SK-N-SH treated with all-trans-retinoic acid at 6 μM for 48 hours (cell line): ENCODE results near the gene SMAP1.

Experiments used
- ATAC-seq: fragments of 200-7000 bp; cut with Tn5 transposase; 3 replicates; pipeline ENCODE4 v1.9.1; 2020; ENCODE audit warnings: mild to moderate bottlenecking, moderate library complexity
- ARNTL ChIP-seq: fragments of 450-650 bp; formaldehyde crosslinking; IDR thresholded peaks from 2 replicates; pipeline ENCODE4 v1.5.0; 2020; ENCODE audit warnings: low read depth, mild to moderate bottlenecking, moderate library complexity, borderline replicate concordance
- BACH2 ChIP-seq: fragments of 250-450 bp; sonication (Bioruptor Pico); IDR thresholded peaks from 2 replicates; pipeline ENCODE4 v1.9.0; 2021; ENCODE audit warnings: mild to moderate bottlenecking, borderline replicate concordance
- CREB5 ChIP-seq: fragments of 250-450 bp; sonication (Bioruptor Pico); IDR thresholded peaks from 2 replicates; pipeline ENCODE4 v1.5.1; 2020; ENCODE audit warnings: low read depth, mild to moderate bottlenecking, moderate library complexity
- CSDC2 ChIP-seq: fragments of 250-450 bp; sonication (Bioruptor Pico); IDR thresholded peaks from 2 replicates; pipeline ENCODE4 v1.5.0; 2020; ENCODE audit warnings: mild to moderate bottlenecking, moderate library complexity
- ESRRG ChIP-seq: fragments of 250-450 bp; sonication (Bioruptor Pico); IDR thresholded peaks from 2 replicates; pipeline ENCODE4 v1.6.1; 2021; ENCODE audit warnings: mild to moderate bottlenecking
- GLIS3 ChIP-seq: fragments of 250-450 bp; sonication (Bioruptor Pico); IDR thresholded peaks from 2 replicates; pipeline ENCODE4 v1.5.0; 2020; ENCODE audit warnings: mild to moderate bottlenecking, moderate library complexity
- ISL1 ChIP-seq: fragments of 250-450 bp; sonication (Bioruptor Pico); IDR thresholded peaks from 2 replicates; pipeline ENCODE4 v2.1.2; 2022; ENCODE audit warnings: mild to moderate bottlenecking, moderate library complexity
- OSR1 ChIP-seq: fragments of 250-450 bp; sonication (Bioruptor Pico); IDR thresholded peaks from 2 replicates; pipeline ENCODE4 v1.8.0; 2022; ENCODE audit warnings: moderate library complexity, mild to moderate bottlenecking, inconsistent platforms
- PATZ1 ChIP-seq: fragments of 250-450 bp; sonication (Bioruptor Pico); IDR thresholded peaks from 2 replicates; pipeline ENCODE4 v1.8.0; 2020; ENCODE audit warnings: mild to moderate bottlenecking, moderate library complexity, borderline replicate concordance
- PPARA ChIP-seq: fragments of 250-450 bp; sonication (Bioruptor Pico); IDR thresholded peaks from 2 replicates; pipeline ENCODE4 v1.5.0; 2020; ENCODE audit warnings: mild to moderate bottlenecking, borderline replicate concordance
- RARB ChIP-seq: fragments of 250-450 bp; sonication (Bioruptor Pico); IDR thresholded peaks from 2 replicates; pipeline ENCODE4 v1.8.0; 2021; ENCODE audit warnings: mild to moderate bottlenecking, moderate library complexity
- SNAI2 ChIP-seq: fragments of 250-450 bp; sonication (Bioruptor Pico); IDR thresholded peaks from 2 replicates; pipeline ENCODE4 v1.5.0; 2020; ENCODE audit warnings: mild to moderate bottlenecking, moderate library complexity
- ZC3H10 ChIP-seq: fragments of 250-450 bp; sonication (Bioruptor Pico); IDR thresholded peaks from 2 replicates; pipeline ENCODE4 v1.5.1; 2021; ENCODE audit warnings: mild to moderate bottlenecking, moderate library complexity
- ZFP3 ChIP-seq: fragments of 250-450 bp; sonication (Bioruptor Pico); IDR thresholded peaks from 2 replicates; pipeline ENCODE4 v1.5.0; 2020; ENCODE audit warnings: mild to moderate bottlenecking, moderate library complexity
- ZFP30 ChIP-seq: fragments of 450-650 bp; formaldehyde crosslinking; IDR thresholded peaks from 2 replicates; pipeline ENCODE4 v1.5.0; 2022; ENCODE audit warnings: mild to moderate bottlenecking, moderate library complexity
- ZNF565 ChIP-seq: fragments of 450-650 bp; formaldehyde crosslinking; conservative IDR thresholded peaks from 2 replicates; pipeline ENCODE4 v1.5.0; 2020; ENCODE audit warnings: low read depth, mild to moderate bottlenecking, moderate library complexity
- ZNF70 ChIP-seq: fragments of 450-650 bp; formaldehyde crosslinking; IDR thresholded peaks from 2 replicates; pipeline ENCODE4 v1.5.0; 2020; ENCODE audit warnings: mild to moderate bottlenecking, moderate library complexity
- ZNF8 ChIP-seq: fragments of 450-650 bp; formaldehyde crosslinking; IDR thresholded peaks from 2 replicates; pipeline ENCODE4 v1.5.0; 2020; ENCODE audit warnings: mild to moderate bottlenecking, moderate library complexity
- TF ChIP-seq, protein P1 (sequence below): fragments of 250-450 bp; sonication (Bioruptor Pico); IDR thresholded peaks from 2 replicates; pipeline ENCODE4 v1.8.0; 2021; ENCODE audit warnings: low read depth, mild to moderate bottlenecking, moderate library complexity, borderline replicate concordance
- TF ChIP-seq, protein P2 (sequence below): fragments of 250-450 bp; sonication (Bioruptor Pico); IDR thresholded peaks from 2 replicates; pipeline ENCODE4 v1.5.0; 2020; ENCODE audit warnings: mild to moderate bottlenecking, moderate library complexity

SMAP1 gene

GRCh38 chr6:70849348-70850069 is 181.8 kb downstream of the SMAP1 start:
- no peak for TF ChIP-seq ESRRG (CRISPR knock-in tag)
- no peak for TF ChIP-seq PPARA
- ATAC-seq = no peak

DNA sequence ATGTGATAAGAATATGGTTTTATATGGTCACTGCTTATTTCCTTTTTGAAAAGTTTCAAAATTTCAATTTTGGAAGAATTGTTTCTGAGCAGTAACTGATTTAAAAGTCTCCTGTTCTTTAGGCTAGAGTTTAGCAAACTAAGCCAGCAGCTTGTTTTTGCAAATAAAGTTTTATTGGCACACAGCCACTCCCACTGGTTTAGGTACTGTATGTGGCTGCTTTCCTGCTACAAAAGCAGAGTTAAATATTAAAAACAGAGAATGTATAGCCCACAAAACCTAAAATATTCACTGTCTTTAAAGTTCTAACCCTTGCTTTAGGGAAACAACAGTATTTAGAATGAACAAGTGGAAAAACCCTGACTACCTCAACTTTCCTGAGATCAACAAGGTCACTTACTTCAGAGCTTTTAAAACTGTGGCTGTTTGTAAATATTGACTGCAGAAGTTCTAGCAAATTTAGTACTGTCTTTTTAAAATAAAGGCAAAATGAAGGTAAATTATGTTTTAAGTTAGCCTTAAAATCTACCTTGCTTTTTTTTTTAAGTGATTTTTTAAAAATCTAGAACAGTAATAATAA is 185.1 kb downstream of the SMAP1 start:
- ATAC-seq = no peak
- TF ChIP-seq RARB = no peak
- no peak for TF ChIP-seq ZNF565
- no peak for TF ChIP-seq CREB5 (CRISPR knock-in tag)
- no peak for TF ChIP-seq BACH2 (CRISPR knock-in tag)
- TF ChIP-seq ZC3H10 (CRISPR knock-in tag) = no peak
- no peak for TF ChIP-seq CSDC2 (CRISPR knock-in tag)
- no peak for TF ChIP-seq PATZ1
- no peak for TF ChIP-seq ARNTL
- TF ChIP-seq PPARA = no peak

DNA sequence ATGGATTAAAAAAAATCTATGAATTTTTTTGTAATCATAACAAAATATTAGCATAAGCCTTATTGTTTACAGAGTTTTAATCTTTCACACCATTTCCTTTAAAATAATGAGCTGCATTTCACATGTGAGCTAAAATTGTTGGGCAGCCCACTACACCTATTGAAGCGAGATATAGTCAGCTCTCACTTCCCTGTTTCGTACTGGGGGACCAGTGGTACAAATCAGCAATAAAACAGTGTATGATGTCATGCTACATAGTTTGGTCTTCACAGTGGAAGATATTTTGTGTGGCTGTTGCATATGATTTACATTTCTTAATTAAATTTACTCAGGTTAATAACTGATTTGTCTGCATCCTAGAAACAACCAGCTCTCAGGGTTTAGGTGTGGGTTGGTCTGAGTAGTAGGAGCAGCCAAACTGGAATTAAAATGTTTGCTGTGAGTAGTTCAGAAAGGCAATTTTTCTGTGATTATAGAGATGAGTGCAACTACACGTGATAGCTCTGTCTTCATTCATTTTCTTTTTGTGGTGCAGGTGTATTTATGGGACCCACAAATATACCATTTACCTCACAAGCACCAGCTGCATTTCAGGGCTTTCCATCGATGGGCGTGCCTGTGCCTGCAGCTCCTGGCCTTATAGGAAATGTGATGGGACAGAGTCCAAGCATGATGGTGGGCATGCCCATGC is 189.8 kb downstream of the SMAP1 start:
- ATAC-seq = no peak
- TF ChIP-seq ZNF565 = no peak
- TF ChIP-seq ARNTL = no peak
- TF ChIP-seq, all 23 proteins: peak for 0

GRCh38 chr6:70860045-70860444 is 192.4 kb downstream of the SMAP1 start:
- ATAC-seq = no peak
- no peak for TF ChIP-seq ISL1
- no peak for TF ChIP-seq PATZ1
- no peak for TF ChIP-seq PPARA
- TF ChIP-seq CSDC2 (CRISPR knock-in tag) = no peak
- TF ChIP-seq ZFP30 (CRISPR knock-in tag) = no peak
- TF ChIP-seq OSR1 (CRISPR knock-in tag) = no peak
- TF ChIP-seq ZNF565 = no peak

- ATAC-seq = no peak
Measured at GRCh38 chr6:70860920-70861319, 193.2 kb downstream of the SMAP1 start.

More at GRCh38 chr6:70860920-70861319, 193.2 kb downstream of the SMAP1 start:
- TF ChIP-seq ZFP3 (CRISPR knock-in tag) (no peak), ZNF565 (no peak), PPARA (no peak), SNAI2 (CRISPR knock-in tag) (no peak), PATZ1 (no peak), ZNF70 (CRISPR knock-in tag) (no peak), GLIS3 (no peak), ARNTL (no peak), ZNF8 (CRISPR knock-in tag) (no peak), CREB5 (CRISPR knock-in tag) (no peak)
- TF ChIP-seq, protein P1, sequence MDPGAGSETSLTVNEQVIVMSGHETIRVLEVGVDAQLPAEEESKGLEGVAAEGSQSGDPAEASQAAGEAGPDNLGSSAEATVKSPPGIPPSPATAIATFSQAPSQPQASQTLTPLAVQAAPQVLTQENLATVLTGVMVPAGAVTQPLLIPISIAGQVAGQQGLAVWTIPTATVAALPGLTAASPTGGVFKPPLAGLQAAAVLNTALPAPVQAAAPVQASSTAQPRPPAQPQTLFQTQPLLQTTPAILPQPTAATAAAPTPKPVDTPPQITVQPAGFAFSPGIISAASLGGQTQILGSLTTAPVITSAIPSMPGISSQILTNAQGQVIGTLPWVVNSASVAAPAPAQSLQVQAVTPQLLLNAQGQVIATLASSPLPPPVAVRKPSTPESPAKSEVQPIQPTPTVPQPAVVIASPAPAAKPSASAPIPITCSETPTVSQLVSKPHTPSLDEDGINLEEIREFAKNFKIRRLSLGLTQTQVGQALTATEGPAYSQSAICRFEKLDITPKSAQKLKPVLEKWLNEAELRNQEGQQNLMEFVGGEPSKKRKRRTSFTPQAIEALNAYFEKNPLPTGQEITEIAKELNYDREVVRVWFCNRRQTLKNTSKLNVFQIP (CRISPR knock-in tag) = no peak
- TF ChIP-seq, protein P2, sequence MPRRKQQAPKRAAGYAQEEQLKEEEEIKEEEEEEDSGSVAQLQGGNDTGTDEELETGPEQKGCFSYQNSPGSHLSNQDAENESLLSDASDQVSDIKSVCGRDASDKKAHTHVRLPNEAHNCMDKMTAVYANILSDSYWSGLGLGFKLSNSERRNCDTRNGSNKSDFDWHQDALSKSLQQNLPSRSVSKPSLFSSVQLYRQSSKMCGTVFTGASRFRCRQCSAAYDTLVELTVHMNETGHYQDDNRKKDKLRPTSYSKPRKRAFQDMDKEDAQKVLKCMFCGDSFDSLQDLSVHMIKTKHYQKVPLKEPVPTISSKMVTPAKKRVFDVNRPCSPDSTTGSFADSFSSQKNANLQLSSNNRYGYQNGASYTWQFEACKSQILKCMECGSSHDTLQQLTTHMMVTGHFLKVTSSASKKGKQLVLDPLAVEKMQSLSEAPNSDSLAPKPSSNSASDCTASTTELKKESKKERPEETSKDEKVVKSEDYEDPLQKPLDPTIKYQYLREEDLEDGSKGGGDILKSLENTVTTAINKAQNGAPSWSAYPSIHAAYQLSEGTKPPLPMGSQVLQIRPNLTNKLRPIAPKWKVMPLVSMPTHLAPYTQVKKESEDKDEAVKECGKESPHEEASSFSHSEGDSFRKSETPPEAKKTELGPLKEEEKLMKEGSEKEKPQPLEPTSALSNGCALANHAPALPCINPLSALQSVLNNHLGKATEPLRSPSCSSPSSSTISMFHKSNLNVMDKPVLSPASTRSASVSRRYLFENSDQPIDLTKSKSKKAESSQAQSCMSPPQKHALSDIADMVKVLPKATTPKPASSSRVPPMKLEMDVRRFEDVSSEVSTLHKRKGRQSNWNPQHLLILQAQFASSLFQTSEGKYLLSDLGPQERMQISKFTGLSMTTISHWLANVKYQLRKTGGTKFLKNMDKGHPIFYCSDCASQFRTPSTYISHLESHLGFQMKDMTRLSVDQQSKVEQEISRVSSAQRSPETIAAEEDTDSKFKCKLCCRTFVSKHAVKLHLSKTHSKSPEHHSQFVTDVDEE (CRISPR knock-in tag) = no peak
- TF ChIP-seq, all 23 proteins: peak for 0
